IMR-90 (cell line): ENCODE measurements around the gene TLR3. TPM values are rescaled to one million over a fixed set of nuclear protein-coding genes. Genes with fewer than 3 reads are reported as not detected.

ENCODE experiments used
- ATAC-seq: fragments of 200-7000 bp; cut with Tn5 transposase; 2 replicates; pipeline ENCODE4 v1.9.1; 2020; ENCODE audit warnings: low read depth, mild to moderate bottlenecking, moderate library complexity
- BruUV-seq: library from RNA; stranded (reverse); fragments of 400-500 nt; replicated peaks from 2 replicates; lab custom pipeline; 2021; lab: Mats Ljungman, UMichigan
- CTCF ChIA-PET: fragments of 300-600 bp; formaldehyde crosslinking; extraction: SDS; loops from one replicate; lab custom pipeline; 2021; ENCODE audit warnings: antibody characterized with exemption; lab: Yijun Ruan, JAX
- POLR2A ChIA-PET: fragments of 300-600 bp; sonication (Branson Sonifier 250); formaldehyde crosslinking; loops from one replicate; lab custom pipeline; 2022; ENCODE audit warnings: antibody characterized with exemption; ENCODE audit not compliant: unreplicated experiment; lab: Charles Lee
- DNase-seq: peaks from one replicate; pipeline ENCODE4 v3.0.0; 2013
- H2AFZ ChIP-seq: replicated peaks from 2 replicates; pipeline ENCODE3; 2013; ENCODE audit warnings: low read length, mild to moderate bottlenecking; ENCODE audit not compliant: poor library complexity
- H2AK5ac ChIP-seq: 2 replicates; pipeline ENCODE4 v1.6.1; 2013; ENCODE audit warnings: low read depth, low read length, inconsistent platforms
- H2AK9ac ChIP-seq: replicated peaks from 2 replicates; pipeline ENCODE3; 2013; ENCODE audit warnings: mild to moderate bottlenecking, low read depth, low read length, moderate library complexity; ENCODE audit not compliant: poor library complexity
- H2BK120ac ChIP-seq: 2 replicates; pipeline ENCODE4 v1.6.1; 2013; ENCODE audit warnings: low read depth, low read length, inconsistent platforms
- H2BK15ac ChIP-seq: 3 replicates; pipeline ENCODE4 v1.6.1; 2013; ENCODE audit warnings: low read depth, low read length, inconsistent platforms
- H2BK20ac ChIP-seq: 2 replicates; pipeline ENCODE4 v1.6.1; 2013; ENCODE audit warnings: low read depth, mild to moderate bottlenecking, inconsistent platforms, low read length, moderate library complexity
- H2BK5ac ChIP-seq: 2 replicates; pipeline ENCODE4 v1.6.1; 2013; ENCODE audit warnings: mild to moderate bottlenecking, low read depth, low read length, inconsistent platforms; ENCODE audit not compliant: poor library complexity, severe bottlenecking
- H3K14ac ChIP-seq: replicated peaks from 2 replicates; pipeline ENCODE4 v1.6.1; 2013; ENCODE audit warnings: low read depth, low read length, inconsistent platforms
- H3K18ac ChIP-seq: 2 replicates; pipeline ENCODE4 v1.6.1; 2013; ENCODE audit warnings: low read depth, low read length, control low read depth
- H3K23ac ChIP-seq: 2 replicates; pipeline ENCODE4 v1.6.1; 2013; ENCODE audit warnings: low read depth, low read length, inconsistent platforms
- H3K27ac ChIP-seq: 2 replicates; pipeline ENCODE4 v1.5.1; 2013; ENCODE audit warnings: mild to moderate bottlenecking, control low read depth, low read length; ENCODE audit not compliant: insufficient read depth
- H3K27me3 ChIP-seq: 2 replicates; pipeline ENCODE4 v1.6.1; 2013; ENCODE audit warnings: low read length; ENCODE audit not compliant: control insufficient read depth, insufficient read depth
- H3K36me3 ChIP-seq: 2 replicates; pipeline ENCODE4 v1.6.1; 2013; ENCODE audit warnings: low read length, mixed read lengths; ENCODE audit not compliant: control insufficient read depth, insufficient read depth
- H3K4ac ChIP-seq: 2 replicates; pipeline ENCODE4 v1.6.1; 2013; ENCODE audit warnings: low read depth, low read length, inconsistent platforms
- H3K4me1 ChIP-seq: 2 replicates; pipeline ENCODE4 v1.6.1; 2013; ENCODE audit warnings: low read length, mixed read lengths; ENCODE audit not compliant: control insufficient read depth, insufficient read depth
- H3K4me2 ChIP-seq: 2 replicates; pipeline ENCODE4 v1.6.1; 2013; ENCODE audit warnings: low read depth, mild to moderate bottlenecking, control low read depth, low read length, moderate library complexity
- H3K4me3 ChIP-seq: 2 replicates; pipeline ENCODE4 v1.5.1; 2013; ENCODE audit warnings: low read depth, mild to moderate bottlenecking, control low read depth, low read length, moderate library complexity; ENCODE audit not compliant: insufficient read depth
- H3K56ac ChIP-seq: 2 replicates; pipeline ENCODE4 v1.6.1; 2013; ENCODE audit warnings: low read length, inconsistent platforms; ENCODE audit not compliant: insufficient read depth; ENCODE audit errors: extremely low read depth
- H3K79me1 ChIP-seq, 2 experiments: 2 replicates each; pipeline ENCODE4 v1.6.1; 2013; ENCODE audit warnings: low read length in 2 of 2, inconsistent platforms in 1 of 2, low read depth in 1 of 2
- H3K9ac ChIP-seq: 2 replicates; pipeline ENCODE4 v1.6.1; 2013; ENCODE audit warnings: low read depth, low read length, control low read depth
- H3K9me1 ChIP-seq: 2 replicates; pipeline ENCODE4 v1.6.1; 2013; ENCODE audit warnings: low read length, inconsistent platforms; ENCODE audit not compliant: insufficient read depth
- H3K9me3 ChIP-seq: 2 replicates; pipeline ENCODE4 v1.6.1; 2013; ENCODE audit warnings: low read length; ENCODE audit not compliant: control insufficient read depth, insufficient read depth
- H4K20me1 ChIP-seq: 2 replicates; pipeline ENCODE4 v1.6.1; 2013; ENCODE audit warnings: low read length, inconsistent platforms; ENCODE audit not compliant: insufficient read depth
- H4K5ac ChIP-seq: 2 replicates; pipeline ENCODE4 v1.6.1; 2013; ENCODE audit warnings: mild to moderate bottlenecking, low read depth, low read length, control low read depth
- H4K8ac ChIP-seq, 2 experiments: 2 replicates each; pipeline ENCODE4 v1.6.1; 2013; ENCODE audit warnings: low read depth in 2 of 2, low read length in 2 of 2, control low read depth in 1 of 2, inconsistent platforms in 1 of 2
- H4K91ac ChIP-seq: 2 replicates; pipeline ENCODE4 v1.6.1; 2013; ENCODE audit warnings: low read depth, low read length, inconsistent platforms; ENCODE audit not compliant: insufficient read depth
- CHD1 ChIP-seq: IDR thresholded peaks from 2 replicates; pipeline ENCODE4 v1.6.1; 2012; ENCODE audit warnings: low read depth, low read length, improper control_type of control experiment
- POLR2A ChIP-seq: IDR thresholded peaks from 2 replicates; pipeline ENCODE4 v1.6.1; 2012; ENCODE audit warnings: mild to moderate bottlenecking, low read depth, low read length
- RFX5 ChIP-seq: IDR thresholded peaks from 2 replicates; pipeline ENCODE4 v1.8.0; 2012; ENCODE audit warnings: low read depth, mild to moderate bottlenecking, low read length, moderate library complexity
- WGBS, 2 experiments: methylation state at CpG; one replicate each; pipeline versions ENCODE4 v1.1.5 to v1.1.7; 2013; ENCODE audit warnings: missing lambda C conversion rate in 2 of 2; ENCODE audit not compliant: insufficient read length in 1 of 2; ENCODE audit errors: extremely low coverage in 2 of 2; 5-methylcytosine and 5-hydroxymethylcytosine counted together
- dilution Hi-C: fragments of 300-500 bp; cut with HindIII; formaldehyde crosslinking; loops from one replicate; pipeline ENCODE4 v1.14.3; 2018; ENCODE audit warnings: low sequenced_read_pairs; ENCODE audit not compliant: unreplicated experiment
- in situ Hi-C: fragments of 300-500 bp; cut with MboI; formaldehyde crosslinking; loops from 3 replicates; pipeline ENCODE4 v1.14.3; 2019; ENCODE audit warnings: low sequenced_read_pairs, inconsistent platforms, mixed read lengths
- intact Hi-C: fragments of 100-400 bp; cut with micrococcal nuclease; formaldehyde crosslinking; loops from 2 replicates; pipeline ENCODE4 v1.10.0; 2022
- polyA plus RNA-seq, 3 experiments: library from polyadenylated mRNA; depleted of rRNA; stranded (reverse); fragments of >200 nt; gene quantifications; 2 replicates each; pipeline ENCODE4 v1.2.3, GENCODE V29; 2012; ENCODE audit warnings: low replicate concordance in 1 of 3
- total RNA-seq: library from RNA; depleted of rRNA; stranded (reverse); fragments of >200 nt; gene quantifications from 2 replicates; pipeline ENCODE4 v1.2.3, GENCODE V29; 2012

Gene TLR3
- total and polyA plus RNA-seq, 2 of the 4 experiments (the other 2 are of a cell fraction): 0.12 to 0.36 TPM

DNA sequence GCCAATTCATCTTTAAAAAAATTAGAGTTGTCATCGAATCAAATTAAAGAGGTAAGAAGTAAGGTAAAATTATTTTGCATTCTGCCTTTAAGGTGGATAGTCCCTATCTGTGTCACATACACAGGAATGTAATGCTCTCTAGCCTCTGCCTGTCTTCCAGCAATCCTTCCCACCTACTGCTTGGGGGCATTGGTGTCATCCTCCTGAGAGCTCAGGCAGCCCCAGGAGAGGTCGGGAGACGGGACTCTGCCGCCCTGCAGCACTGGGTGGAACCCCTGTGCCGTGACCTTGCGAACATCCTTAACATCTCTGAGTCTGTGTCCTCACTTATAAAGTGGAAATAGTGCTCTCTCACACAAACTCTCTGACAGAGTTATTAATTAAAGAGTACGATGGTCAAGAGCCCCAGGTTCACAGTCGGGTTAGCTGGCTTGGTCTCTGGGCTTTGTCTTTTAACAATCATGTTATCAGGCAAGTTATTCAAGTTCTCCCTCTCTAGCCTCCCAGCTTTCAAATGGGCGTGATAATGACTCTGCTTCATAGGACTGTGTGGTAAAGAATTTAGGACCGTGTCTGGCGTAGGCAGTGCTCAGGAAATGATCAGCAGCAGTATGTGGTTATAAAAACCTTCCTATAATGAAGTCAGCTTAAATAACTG lies 10.2 kb downstream of the TLR3 start:
- H3K23ac ChIP-seq: no peak overlapping the region
- intact Hi-C loops (no loop called here), dilution Hi-C loops (no loop called here), in situ Hi-C loops (no loop called here)
- no peak for TF ChIP-seq CHD1
- no peak for TF ChIP-seq RFX5
- no peak for TF ChIP-seq POLR2A
- H3K27me3 ChIP-seq: no peaks in the 10 kb centered on the region
- H2BK20ac ChIP-seq: no peak overlapping the region
- H3K79me1 ChIP-seq: no peaks in the 10 kb centered on the region
- H3K9me1 ChIP-seq: no peaks in the 10 kb centered on the region
- DNase-seq: no peak
- POLR2A ChIA-PET: no interaction called here
- H3K56ac ChIP-seq: no peak overlapping the region
- H2BK5ac ChIP-seq: no peak overlapping the region
- H3K36me3 ChIP-seq: no peaks in the 10 kb centered on the region
- H3K4me2 ChIP-seq: no peak overlapping the region
- no peak overlapping the region for H3K4ac ChIP-seq
- no peak overlapping the region for H2AK5ac ChIP-seq
- H3K4me3 ChIP-seq: no peak overlapping the region
- H2BK120ac ChIP-seq: no peak overlapping the region
- BruUV-seq: no TSS peak
- no peaks in the 10 kb centered on the region for H4K20me1 ChIP-seq
- no peak overlapping the region for H3K14ac ChIP-seq
- no peak overlapping the region for H3K18ac ChIP-seq
- H3K27ac ChIP-seq: no peak overlapping the region
- no peak overlapping the region for H2AK9ac ChIP-seq
- no peaks in the 10 kb centered on the region for H3K9me3 ChIP-seq
- H3K9ac ChIP-seq: no peak overlapping the region
- H2BK15ac ChIP-seq: no peak overlapping the region
- no peak for ATAC-seq
- H4K8ac ChIP-seq: no peak overlapping the region
- peak overlapping the region; percentile 51 for H2AFZ ChIP-seq
- H3K4me1 ChIP-seq: no peaks in the 10 kb centered on the region
- no CpG with 5 or more reads among the region's 11 CpGs for WGBS, 2 experiments
- no peak overlapping the region for H4K5ac ChIP-seq
- H4K91ac ChIP-seq: no peak overlapping the region
- CTCF ChIA-PET: interaction anchor here (2.0 kb wide), 1 partner anchor 10 kb away, joined by 5 read pairs; the partner anchor contains the start of gene TLR3
